HepG2 (cell line): ENCODE data around the gene L3MBTL1. TPM values are rescaled to one million over a fixed set of nuclear protein-coding genes. Genes with fewer than 3 reads are reported as not detected.

Experiments
- CHD2 ChIP-seq: IDR thresholded peaks from 2 replicates; pipeline ENCODE4 v1.6.1; 2011; ENCODE audit warnings: low read depth, low read length, improper control_type of control experiment
- JUNB ChIP-seq: sonication (generic); formaldehyde crosslinking; IDR thresholded peaks from 2 replicates; pipeline ENCODE4 v1.8.0; 2022; ENCODE audit warnings: missing genetic modification reagents, mild to moderate bottlenecking, borderline replicate concordance
- MEIS1 ChIP-seq: sonication (generic); formaldehyde crosslinking; IDR thresholded peaks from 2 replicates; pipeline ENCODE4 v1.9.0; 2021; ENCODE audit warnings: mild to moderate bottlenecking, missing genetic modification reagents, moderate library complexity, borderline replicate concordance
- NFKBIZ ChIP-seq: IDR thresholded peaks from 2 replicates; pipeline ENCODE4 v1.6.1; 2018; ENCODE audit warnings: missing genetic modification reagents, missing compliant biosample characterization
- REXO4 ChIP-seq: sonication (generic); formaldehyde crosslinking; IDR thresholded peaks from 2 replicates; pipeline ENCODE4 v1.8.0; 2022; ENCODE audit warnings: missing genetic modification reagents, mild to moderate bottlenecking, borderline replicate concordance
- U2AF2 ChIP-seq: fragments of 200-400 bp; formaldehyde crosslinking; IDR thresholded peaks from 2 replicates; pipeline ENCODE4 v1.6.1; 2017; ENCODE audit warnings: low read depth, mild to moderate bottlenecking, low read length
- XBP1 ChIP-seq: sonication (generic); formaldehyde crosslinking; IDR thresholded peaks from 2 replicates; pipeline ENCODE4 v1.5.0; 2020; ENCODE audit warnings: missing genetic modification reagents
- ZNF10 ChIP-seq: sonication (generic); formaldehyde crosslinking; IDR thresholded peaks from 2 replicates; pipeline ENCODE4 v1.4.0; 2020; ENCODE audit warnings: mild to moderate bottlenecking, low read depth, missing genetic modification reagents, borderline replicate concordance
- ZNF160 ChIP-seq: sonication (generic); formaldehyde crosslinking; IDR thresholded peaks from 2 replicates; pipeline ENCODE4 v1.8.0; 2022; ENCODE audit warnings: mild to moderate bottlenecking, inconsistent platforms, missing genetic modification reagents
- ZNF430 ChIP-seq: sonication (generic); formaldehyde crosslinking; IDR thresholded peaks from 2 replicates; pipeline ENCODE4 v1.9.0; 2021; ENCODE audit warnings: mild to moderate bottlenecking, missing genetic modification reagents
- ZNF44 ChIP-seq: sonication (generic); formaldehyde crosslinking; IDR thresholded peaks from 2 replicates; pipeline ENCODE4 v1.5.1; 2020; ENCODE audit warnings: mild to moderate bottlenecking, missing genetic modification reagents
- ZNF468 ChIP-seq: sonication (generic); formaldehyde crosslinking; IDR thresholded peaks from 2 replicates; pipeline ENCODE4 v1.8.0; 2022; ENCODE audit warnings: mild to moderate bottlenecking, moderate library complexity, missing genetic modification reagents
- ZNF703 ChIP-seq: sonication (generic); formaldehyde crosslinking; IDR thresholded peaks from 2 replicates; pipeline ENCODE4 v1.5.1; 2020; ENCODE audit warnings: missing genetic modification reagents, mild to moderate bottlenecking, moderate library complexity, borderline replicate concordance
- ZNF720 ChIP-seq: sonication (generic); formaldehyde crosslinking; IDR thresholded peaks from 2 replicates; pipeline ENCODE4 v1.4.0; 2020; ENCODE audit warnings: missing genetic modification reagents
- ZNF878 ChIP-seq: sonication (generic); formaldehyde crosslinking; IDR thresholded peaks from 2 replicates; pipeline ENCODE4 v1.8.1; 2023; ENCODE audit warnings: mild to moderate bottlenecking, missing genetic modification reagents, moderate library complexity
- polyA plus RNA-seq, 8 experiments: library from polyadenylated mRNA; depleted of rRNA in 3 of 8; stranded (reverse) in 7 of 8; unstranded in 1 of 8; fragments of >200 nt; fragmentation: Illumina TruSeq in 4 of 8; extraction: Trizol in 4 of 8; gene quantifications; 2 replicates each; pipeline versions ENCODE4 v1.2.1 to v1.2.3, GENCODE V29; 2011 to 2016; ENCODE audit warnings: low read depth in 4 of 8, missing spikeins in 1 of 8, mixed read lengths in 1 of 8; ENCODE audit not compliant: insufficient read depth in 1 of 8
- total RNA-seq, 5 experiments: library from RNA; depleted of rRNA; stranded (reverse); fragments of >200 nt; fragmentation: Illumina TruSeq; extraction: Trizol; gene quantifications; 2 replicates each; pipeline ENCODE4 v1.2.3, GENCODE V29; 2016; ENCODE audit warnings: low read depth in 1 of 5
- TF ChIP-seq, protein P1 (sequence below): sonication (generic); formaldehyde crosslinking; IDR thresholded peaks from 2 replicates; pipeline ENCODE4 v1.5.1; 2020; ENCODE audit warnings: missing genetic modification reagents, mild to moderate bottlenecking, borderline replicate concordance
- TF ChIP-seq, protein P2 (sequence below): IDR thresholded peaks from 2 replicates; pipeline ENCODE4 v1.6.1; 2016; ENCODE audit warnings: low read depth, borderline replicate concordance
- TF ChIP-seq, protein P3 (sequence below): sonication (generic); formaldehyde crosslinking; IDR thresholded peaks from 2 replicates; pipeline ENCODE4 v1.5.0; 2020; ENCODE audit warnings: missing genetic modification reagents
- TF ChIP-seq, protein P4 (sequence below): sonication (generic); formaldehyde crosslinking; IDR thresholded peaks from 2 replicates; pipeline ENCODE4 v1.5.0; 2020; ENCODE audit warnings: missing genetic modification reagents
- TF ChIP-seq, protein P5 (sequence below): sonication (generic); formaldehyde crosslinking; IDR thresholded peaks from 2 replicates; pipeline ENCODE4 v1.5.0; 2020; ENCODE audit warnings: mild to moderate bottlenecking, missing genetic modification reagents
- TF ChIP-seq, protein P6 (sequence below): IDR thresholded peaks from 2 replicates; pipeline ENCODE4 v1.6.1; 2016; ENCODE audit warnings: missing compliant biosample characterization, missing genetic modification reagents, borderline replicate concordance
- TF ChIP-seq, protein P7 (sequence below): sonication (generic); formaldehyde crosslinking; IDR thresholded peaks from 2 replicates; pipeline ENCODE4 v1.4.0; 2020; ENCODE audit warnings: missing genetic modification reagents

The L3MBTL1 gene
- total and polyA plus RNA-seq, 2 of the 13 experiments (the other 11 are each of a cell fraction or from before 2014, with no cell fraction given): 9.0 to 17.8 TPM

DNA sequence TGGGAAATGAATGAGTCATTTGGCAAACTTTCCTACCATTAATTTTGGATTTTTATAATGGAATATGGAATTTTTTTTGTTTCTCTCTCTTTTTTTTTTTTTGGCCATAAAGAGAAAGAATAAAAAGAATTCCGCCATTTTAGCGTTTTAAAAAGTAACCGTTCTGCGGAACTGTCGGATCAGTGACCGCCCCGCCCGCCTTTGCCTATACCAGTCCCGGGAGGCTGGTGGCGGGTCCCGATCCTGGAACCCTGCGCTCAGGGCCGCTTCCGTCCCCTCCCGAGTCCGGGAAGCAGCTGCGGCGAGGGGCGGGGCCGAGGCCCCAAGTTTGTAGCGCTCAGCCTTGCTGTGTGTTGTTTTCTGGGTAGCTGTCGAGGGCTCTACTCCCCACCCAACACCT is 609 bp downstream of the L3MBTL1 start (continued):
- TF ChIP-seq JUNB (no peak), ZNF468 (no peak), ZNF720 (CRISPR knock-in tag) (no peak), U2AF2 (no peak), ZNF44 (no peak), CHD2 (no peak), ZNF878 (CRISPR knock-in tag) (no peak), ZNF430 (CRISPR knock-in tag) (peak; percentile 23; the same call in 1 of the 2 replicates), MEIS1 (CRISPR knock-in tag) (no peak), ZNF160 (0 out of 2 replicates have a peak, but pooled peaks have one; percentile 4), ZNF703 (CRISPR knock-in tag) (0 out of 2 replicates have a peak, but pooled peaks have one; percentile 67), ZNF10 (CRISPR knock-in tag) (no peak), REXO4 (CRISPR knock-in tag) (0 out of 2 replicates have a peak, but pooled peaks have one; percentile 5), XBP1 (CRISPR knock-in tag) (0 out of 2 replicates have a peak, but pooled peaks have one; percentile 41), NFKBIZ (CRISPR knock-in tag) (no peak)
- TF ChIP-seq, protein P1, sequence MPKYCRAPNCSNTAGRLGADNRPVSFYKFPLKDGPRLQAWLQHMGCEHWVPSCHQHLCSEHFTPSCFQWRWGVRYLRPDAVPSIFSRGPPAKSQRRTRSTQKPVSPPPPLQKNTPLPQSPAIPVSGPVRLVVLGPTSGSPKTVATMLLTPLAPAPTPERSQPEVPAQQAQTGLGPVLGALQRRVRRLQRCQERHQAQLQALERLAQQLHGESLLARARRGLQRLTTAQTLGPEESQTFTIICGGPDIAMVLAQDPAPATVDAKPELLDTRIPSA: 0 out of 2 replicates have a peak, but pooled peaks have one; percentile 3
- TF ChIP-seq, protein P2, sequence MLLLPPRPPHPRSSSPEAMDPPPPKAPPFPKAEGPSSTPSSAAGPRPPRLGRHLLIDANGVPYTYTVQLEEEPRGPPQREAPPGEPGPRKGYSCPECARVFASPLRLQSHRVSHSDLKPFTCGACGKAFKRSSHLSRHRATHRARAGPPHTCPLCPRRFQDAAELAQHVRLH: no peak
- TF ChIP-seq, protein P3, sequence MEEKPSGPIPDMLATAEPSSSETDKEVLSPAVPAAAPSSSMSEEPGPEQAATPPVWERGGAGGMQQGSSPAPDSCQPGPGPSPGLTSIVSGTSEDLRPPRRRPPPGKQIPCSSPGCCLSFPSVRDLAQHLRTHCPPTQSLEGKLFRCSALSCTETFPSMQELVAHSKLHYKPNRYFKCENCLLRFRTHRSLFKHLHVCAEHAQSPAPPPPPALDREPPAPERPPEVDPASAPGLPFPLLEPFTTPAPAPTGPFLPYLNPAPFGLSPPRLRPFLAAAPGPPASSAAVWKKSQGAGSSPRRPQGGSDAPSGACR (CRISPR knock-in tag): peak; percentile 57; the same call in 1 of the 2 replicates
- TF ChIP-seq, protein P4, sequence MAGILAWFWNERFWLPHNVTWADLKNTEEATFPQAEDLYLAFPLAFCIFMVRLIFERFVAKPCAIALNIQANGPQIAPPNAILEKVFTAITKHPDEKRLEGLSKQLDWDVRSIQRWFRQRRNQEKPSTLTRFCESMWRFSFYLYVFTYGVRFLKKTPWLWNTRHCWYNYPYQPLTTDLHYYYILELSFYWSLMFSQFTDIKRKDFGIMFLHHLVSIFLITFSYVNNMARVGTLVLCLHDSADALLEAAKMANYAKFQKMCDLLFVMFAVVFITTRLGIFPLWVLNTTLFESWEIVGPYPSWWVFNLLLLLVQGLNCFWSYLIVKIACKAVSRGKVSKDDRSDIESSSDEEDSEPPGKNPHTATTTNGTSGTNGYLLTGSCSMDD (CRISPR knock-in tag): no peak
- TF ChIP-seq, protein P5, sequence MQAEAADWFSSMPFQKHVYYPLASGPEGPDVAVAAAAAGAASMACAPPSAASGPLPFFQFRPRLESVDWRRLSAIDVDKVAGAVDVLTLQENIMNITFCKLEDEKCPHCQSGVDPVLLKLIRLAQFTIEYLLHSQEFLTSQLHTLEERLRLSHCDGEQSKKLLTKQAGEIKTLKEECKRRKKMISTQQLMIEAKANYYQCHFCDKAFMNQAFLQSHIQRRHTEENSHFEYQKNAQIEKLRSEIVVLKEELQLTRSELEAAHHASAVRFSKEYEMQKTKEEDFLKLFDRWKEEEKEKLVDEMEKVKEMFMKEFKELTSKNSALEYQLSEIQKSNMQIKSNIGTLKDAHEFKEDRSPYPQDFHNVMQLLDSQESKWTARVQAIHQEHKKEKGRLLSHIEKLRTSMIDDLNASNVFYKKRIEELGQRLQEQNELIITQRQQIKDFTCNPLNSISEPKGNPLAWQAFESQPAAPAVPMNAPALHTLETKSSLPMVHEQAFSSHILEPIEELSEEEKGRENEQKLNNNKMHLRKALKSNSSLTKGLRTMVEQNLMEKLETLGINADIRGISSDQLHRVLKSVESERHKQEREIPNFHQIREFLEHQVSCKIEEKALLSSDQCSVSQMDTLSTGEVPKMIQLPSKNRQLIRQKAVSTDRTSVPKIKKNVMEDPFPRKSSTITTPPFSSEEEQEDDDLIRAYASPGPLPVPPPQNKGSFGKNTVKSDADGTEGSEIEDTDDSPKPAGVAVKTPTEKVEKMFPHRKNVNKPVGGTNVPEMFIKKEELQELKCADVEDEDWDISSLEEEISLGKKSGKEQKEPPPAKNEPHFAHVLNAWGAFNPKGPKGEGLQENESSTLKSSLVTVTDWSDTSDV (CRISPR knock-in tag): no peak
- TF ChIP-seq, protein P6, sequence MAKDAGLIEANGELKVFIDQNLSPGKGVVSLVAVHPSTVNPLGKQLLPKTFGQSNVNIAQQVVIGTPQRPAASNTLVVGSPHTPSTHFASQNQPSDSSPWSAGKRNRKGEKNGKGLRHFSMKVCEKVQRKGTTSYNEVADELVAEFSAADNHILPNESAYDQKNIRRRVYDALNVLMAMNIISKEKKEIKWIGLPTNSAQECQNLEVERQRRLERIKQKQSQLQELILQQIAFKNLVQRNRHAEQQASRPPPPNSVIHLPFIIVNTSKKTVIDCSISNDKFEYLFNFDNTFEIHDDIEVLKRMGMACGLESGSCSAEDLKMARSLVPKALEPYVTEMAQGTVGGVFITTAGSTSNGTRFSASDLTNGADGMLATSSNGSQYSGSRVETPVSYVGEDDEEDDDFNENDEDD (CRISPR knock-in tag): no peak
- TF ChIP-seq, protein P7, sequence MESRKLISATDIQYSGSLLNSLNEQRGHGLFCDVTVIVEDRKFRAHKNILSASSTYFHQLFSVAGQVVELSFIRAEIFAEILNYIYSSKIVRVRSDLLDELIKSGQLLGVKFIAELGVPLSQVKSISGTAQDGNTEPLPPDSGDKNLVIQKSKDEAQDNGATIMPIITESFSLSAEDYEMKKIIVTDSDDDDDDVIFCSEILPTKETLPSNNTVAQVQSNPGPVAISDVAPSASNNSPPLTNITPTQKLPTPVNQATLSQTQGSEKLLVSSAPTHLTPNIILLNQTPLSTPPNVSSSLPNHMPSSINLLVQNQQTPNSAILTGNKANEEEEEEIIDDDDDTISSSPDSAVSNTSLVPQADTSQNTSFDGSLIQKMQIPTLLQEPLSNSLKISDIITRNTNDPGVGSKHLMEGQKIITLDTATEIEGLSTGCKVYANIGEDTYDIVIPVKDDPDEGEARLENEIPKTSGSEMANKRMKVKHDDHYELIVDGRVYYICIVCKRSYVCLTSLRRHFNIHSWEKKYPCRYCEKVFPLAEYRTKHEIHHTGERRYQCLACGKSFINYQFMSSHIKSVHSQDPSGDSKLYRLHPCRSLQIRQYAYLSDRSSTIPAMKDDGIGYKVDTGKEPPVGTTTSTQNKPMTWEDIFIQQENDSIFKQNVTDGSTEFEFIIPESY (CRISPR knock-in tag): 0 out of 2 replicates have a peak, but pooled peaks have one; percentile 12
